ENCODE data around the gene GORASP1.

DNA sequence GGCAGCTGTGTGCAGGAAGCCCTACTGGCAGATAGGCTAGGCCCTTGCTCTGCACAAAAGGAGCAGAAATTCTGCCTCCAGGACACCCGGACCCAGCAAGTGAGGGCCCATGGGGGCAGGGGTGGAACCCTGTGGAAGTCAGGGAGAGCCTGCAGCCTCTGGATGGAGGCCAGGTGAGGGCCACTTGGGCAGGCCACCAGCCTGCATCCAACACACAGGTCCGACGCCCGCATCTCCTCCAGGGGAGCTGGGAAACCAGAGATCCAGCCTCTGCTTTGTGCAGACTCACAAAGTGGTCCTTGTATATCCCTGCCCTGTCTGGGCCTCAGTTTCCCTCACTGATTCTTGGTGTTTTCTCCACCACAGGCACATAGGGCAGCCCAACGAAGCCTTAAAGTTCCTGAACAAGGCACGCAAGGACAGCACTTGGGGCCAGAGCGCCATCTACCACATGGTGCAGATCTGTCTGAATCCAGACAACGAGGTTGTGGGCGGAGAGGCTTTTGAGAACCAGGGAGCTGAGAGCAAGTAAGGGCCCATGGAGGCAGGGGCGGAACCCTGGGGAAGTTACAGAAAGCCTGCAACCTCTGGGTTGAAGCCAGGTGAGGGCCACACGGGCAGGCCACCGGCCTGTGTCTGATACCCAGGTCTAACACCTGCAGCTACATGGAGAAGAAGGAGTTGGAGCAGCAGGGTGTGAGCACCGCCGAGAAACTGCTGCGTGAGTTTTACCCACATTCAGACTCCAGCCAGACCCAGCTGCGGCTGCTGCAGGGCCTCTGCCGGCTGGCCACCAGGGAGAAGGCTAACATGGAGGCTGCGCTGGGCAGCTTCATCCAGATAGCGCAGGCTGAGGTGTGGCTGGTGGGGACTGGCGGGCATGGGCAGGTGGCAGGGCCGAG lies 29.4 kb upstream of the GORASP1 start:
- no peak for TF ChIP-seq EZH2 (IDR thresholded peaks at IDR 0.05; ENCODE audit: insufficient read depth, low read length)
- TF ChIP-seq, protein P1, sequence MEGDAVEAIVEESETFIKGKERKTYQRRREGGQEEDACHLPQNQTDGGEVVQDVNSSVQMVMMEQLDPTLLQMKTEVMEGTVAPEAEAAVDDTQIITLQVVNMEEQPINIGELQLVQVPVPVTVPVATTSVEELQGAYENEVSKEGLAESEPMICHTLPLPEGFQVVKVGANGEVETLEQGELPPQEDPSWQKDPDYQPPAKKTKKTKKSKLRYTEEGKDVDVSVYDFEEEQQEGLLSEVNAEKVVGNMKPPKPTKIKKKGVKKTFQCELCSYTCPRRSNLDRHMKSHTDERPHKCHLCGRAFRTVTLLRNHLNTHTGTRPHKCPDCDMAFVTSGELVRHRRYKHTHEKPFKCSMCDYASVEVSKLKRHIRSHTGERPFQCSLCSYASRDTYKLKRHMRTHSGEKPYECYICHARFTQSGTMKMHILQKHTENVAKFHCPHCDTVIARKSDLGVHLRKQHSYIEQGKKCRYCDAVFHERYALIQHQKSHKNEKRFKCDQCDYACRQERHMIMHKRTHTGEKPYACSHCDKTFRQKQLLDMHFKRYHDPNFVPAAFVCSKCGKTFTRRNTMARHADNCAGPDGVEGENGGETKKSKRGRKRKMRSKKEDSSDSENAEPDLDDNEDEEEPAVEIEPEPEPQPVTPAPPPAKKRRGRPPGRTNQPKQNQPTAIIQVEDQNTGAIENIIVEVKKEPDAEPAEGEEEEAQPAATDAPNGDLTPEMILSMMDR (IDR thresholded peaks at IDR 0.05; ENCODE audit: insufficient read depth, low read depth, low read length): no peak

Data from astrocyte (in vitro differentiated cells and primary cell).